CD4-positive, alpha-beta T cell treated with Interferon alpha-2 for 1 hour (primary cell): ENCODE measurements around the gene RPS6KA2.

Source experiments
- DNase-seq, 2 donors: peaks; one replicate each; pipeline ENCODE4 v3.0.0-alpha.2; 2020 to 2022

Gene RPS6KA2

GRCh38 chr6:166461821-166462460 is 165.1 kb downstream of the RPS6KA2 start:
- DNase-seq = no peak

- no peak for DNase-seq
These were observed 166.3 kb downstream of the RPS6KA2 start for GRCh38 chr6:166460473-166461437.

GRCh38 chr6:166459906-166460305 is 167.1 kb downstream of the RPS6KA2 start:
- DNase-seq = no peak

GRCh38 chr6:166459272-166459671 is 167.8 kb downstream of the RPS6KA2 start:
- DNase-seq = no peak

GRCh38 chr6:166456395-166457156 is 170.5 kb downstream of the RPS6KA2 start:
- peak in 1 of 2 donors; percentile 32 for DNase-seq

- no peak for DNase-seq
These were observed 172.1 kb downstream of the RPS6KA2 start for GRCh38 chr6:166454692-166455515.

GRCh38 chr6:166453651-166454050 is 173.4 kb downstream of the RPS6KA2 start:
- DNase-seq = no peak

- DNase-seq = no peak
These were observed 176.7 kb downstream of the RPS6KA2 start for GRCh38 chr6:166450167-166450873.

- no peak for DNase-seq
These were observed 177.4 kb downstream of the RPS6KA2 start for GRCh38 chr6:166449641-166450040.

- no peak for DNase-seq
These were observed 178.0 kb downstream of the RPS6KA2 start for GRCh38 chr6:166449036-166449435.

- no peak for DNase-seq
These were observed 178.6 kb downstream of the RPS6KA2 start for GRCh38 chr6:166448432-166448831.

GRCh38 chr6:166446567-166447065 is 180.4 kb downstream of the RPS6KA2 start:
- DNase-seq = no peak

GRCh38 chr6:166446146-166446545 is 180.9 kb downstream of the RPS6KA2 start:
- DNase-seq = no peak

GRCh38 chr6:166444446-166444845 is 182.6 kb downstream of the RPS6KA2 start:
- no peak for DNase-seq

GRCh38 chr6:166443166-166443565 is 183.9 kb downstream of the RPS6KA2 start:
- DNase-seq = no peak

- DNase-seq = no peak
These were observed 184.8 kb downstream of the RPS6KA2 start for GRCh38 chr6:166442131-166442685.

GRCh38 chr6:166441325-166442078 is 185.5 kb downstream of the RPS6KA2 start:
- no peak for DNase-seq

- DNase-seq = no peak
These were observed 186.3 kb downstream of the RPS6KA2 start for GRCh38 chr6:166440729-166441128.

- no peak for DNase-seq
These were observed 186.9 kb downstream of the RPS6KA2 start for GRCh38 chr6:166440106-166440505.

- DNase-seq = no peak
These were observed 187.5 kb downstream of the RPS6KA2 start for GRCh38 chr6:166439366-166440091.
